Effector CD4-positive, alpha-beta T cell (primary cell): ENCODE results near the gene RALGDS.

Source experiments
- DNase-seq: peaks from one replicate; pipeline ENCODE4 v3.0.0-alpha.2; 2020

RALGDS gene

GRCh38 chr9:133118568-133118967, 2.5 kb downstream of the RALGDS start:
- no peak for DNase-seq

DNA sequence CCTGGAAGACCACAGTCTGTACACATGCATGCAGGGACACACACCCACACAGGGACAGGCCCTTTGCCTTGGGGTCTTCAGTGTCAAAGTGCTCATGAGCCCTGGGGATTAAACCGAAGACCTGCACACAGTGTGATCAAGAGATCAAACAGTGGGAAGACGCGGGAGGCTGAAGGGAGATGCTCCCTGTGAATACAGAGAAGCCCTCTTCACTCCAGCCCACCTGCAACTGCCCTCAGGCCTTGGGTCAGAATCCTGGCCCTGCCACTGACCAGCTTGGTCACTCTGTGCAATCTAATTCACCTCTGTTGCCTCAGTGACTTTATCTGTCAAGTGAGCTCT, 2.9 kb downstream of the RALGDS start:
- no peak for DNase-seq

DNA sequence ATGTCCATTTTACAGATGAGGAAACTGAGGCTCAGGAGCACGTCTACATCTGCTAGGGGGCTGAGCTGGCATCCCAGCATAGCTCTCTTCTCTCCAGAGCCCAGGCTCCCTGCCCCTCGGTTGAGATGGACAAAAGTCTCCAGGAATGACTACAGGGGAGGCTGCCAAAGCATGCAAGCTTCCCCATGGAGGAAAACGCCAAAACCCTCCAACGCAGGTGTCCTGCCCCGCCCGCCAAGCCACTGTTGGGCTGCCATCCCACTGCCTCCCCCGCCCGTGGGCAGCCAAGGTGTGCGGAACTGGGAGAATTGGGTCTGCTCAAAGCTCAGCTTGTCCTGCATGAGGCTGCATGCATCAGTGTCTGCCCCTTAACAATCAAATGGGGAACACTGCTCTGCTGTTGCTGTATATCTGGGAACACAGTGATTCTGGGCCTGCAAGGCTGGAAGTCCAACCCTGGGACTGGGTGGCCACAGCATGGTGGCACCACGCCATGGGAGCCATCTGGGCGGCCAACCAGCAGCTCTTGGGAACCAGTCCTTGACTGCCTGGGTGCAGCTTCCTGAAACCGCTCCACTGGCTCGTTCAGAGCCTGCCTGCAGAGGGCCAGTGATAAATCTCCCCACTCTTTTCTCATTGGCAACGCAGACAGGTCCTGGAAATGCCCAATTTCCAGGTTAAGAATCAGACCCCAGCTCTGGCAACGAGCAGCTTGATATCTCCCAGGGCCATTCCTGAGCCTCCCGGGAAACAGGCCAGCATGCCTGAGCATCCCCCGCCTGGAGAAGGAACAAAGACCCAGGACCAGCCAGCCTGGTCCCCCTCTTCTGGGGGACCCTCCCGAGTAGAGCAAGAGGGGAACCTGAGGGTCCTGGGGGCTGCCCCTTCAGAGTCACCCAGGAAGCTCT, 3.5 kb downstream of the RALGDS start:
- DNase-seq, result no peak

DNA sequence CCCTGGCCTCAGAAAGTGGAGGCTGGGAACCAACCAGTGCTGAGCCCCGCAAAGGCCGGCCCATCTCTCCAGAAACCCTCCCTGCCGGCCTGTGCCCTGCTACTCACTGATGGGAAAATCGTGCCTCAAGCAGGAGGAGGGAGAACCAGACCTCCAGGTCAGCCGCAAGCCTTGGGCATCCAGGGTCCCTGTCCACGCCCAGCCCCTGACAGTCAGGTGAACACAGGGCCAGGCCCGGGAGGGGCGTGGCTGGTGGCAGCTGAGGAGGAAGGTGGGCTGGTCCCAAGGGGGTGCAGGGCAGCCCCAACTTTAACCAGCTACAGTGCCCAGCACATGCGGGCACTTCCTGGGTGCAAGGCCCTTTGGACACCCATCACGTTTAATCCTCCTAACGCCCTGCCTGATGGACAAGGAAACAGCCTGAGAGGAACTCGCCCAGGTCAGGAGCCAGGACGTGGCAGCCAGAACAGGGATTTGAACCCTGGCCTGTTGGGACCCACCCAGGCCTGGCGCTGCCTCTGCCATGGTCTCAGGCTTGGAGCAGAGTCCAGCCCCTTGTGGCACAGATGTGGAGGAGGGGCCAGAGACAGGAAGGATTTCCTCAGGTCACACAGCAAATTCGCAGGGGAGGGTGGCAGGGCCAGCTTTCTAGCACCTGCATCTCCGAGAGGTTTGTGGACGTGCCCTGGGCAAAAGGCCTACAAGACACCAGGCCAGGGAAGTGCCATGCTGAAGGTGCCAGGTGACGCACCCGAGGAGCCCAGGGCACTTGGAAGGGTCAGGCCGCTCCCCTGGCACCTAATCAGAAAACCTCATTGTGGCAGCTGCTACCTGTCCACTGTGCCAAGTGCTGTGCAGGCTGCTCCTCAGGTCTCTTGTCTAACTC, 4.5 kb downstream of the RALGDS start:
- DNase-seq, result no peak

- DNase-seq, result peak; percentile 41
Measured at GRCh38 chr9:133115604-133116345, 5.3 kb downstream of the RALGDS start.

- DNase-seq, result no peak
Measured at GRCh38 chr9:133114886-133115603, 6.0 kb downstream of the RALGDS start.

- no peak for DNase-seq
Measured at GRCh38 chr9:133113949-133114885, 6.8 kb downstream of the RALGDS start.

GRCh38 chr9:133113163-133113948, 7.7 kb downstream of the RALGDS start:
- DNase-seq, result no peak

DNA sequence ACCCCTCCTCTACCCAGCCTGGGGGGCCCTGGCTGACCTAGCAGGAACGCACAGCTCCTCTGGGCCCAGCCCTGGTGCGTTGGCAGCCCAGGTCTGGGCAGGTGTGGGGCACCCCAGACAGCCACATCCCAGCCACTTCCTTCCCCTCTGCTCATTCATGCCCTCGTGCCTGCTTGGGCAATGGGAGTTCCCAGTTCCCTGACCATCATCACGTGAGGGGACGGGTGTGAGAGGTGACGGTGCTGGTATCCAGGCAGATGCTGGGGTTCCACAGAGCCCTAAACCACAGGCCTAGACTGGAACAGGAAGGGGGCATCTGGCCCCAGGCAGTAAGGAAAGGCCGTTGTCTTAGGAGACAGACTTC, 8.4 kb downstream of the RALGDS start:
- peak; percentile 48 for DNase-seq

DNA sequence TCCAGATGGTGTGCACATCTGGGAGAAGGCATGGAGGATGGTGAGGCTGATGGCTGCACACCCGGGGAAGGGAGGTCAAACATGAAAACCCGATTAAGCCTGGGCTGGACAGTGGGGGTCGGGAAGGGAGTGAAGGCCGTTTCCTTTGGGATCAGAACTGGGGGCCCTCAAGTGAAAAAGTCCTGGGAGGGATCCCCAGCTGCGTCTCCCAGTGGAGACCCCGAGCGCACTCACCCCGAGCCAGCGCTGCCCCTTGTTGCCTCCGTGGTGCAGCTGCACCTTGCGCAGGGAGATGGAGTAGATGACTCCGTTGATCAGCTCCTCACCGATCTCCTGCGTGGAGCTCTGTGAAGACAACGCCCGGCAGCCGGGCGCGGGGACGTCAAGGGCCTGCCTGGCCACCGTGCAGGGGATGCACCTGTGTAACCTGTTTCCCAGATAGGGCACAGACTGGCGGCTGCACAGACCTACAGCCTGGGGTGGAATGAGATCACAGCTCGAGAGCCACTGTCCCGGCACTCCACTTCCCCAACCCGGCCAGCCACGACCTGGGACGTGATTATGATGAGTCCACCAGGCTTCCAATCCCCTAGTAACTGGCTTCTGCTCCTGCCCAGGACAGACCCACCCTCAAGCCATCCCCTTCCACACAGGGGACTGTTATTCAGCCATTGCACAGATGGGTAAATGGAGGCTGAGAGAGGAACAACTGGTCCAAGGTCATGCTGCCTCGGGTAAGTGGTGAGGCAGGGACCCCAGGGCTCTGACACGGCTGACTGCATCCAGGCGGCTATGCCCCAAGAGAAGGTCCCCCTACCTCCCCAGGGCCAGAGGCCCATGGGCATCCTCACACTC, 9.0 kb downstream of the RALGDS start:
- DNase-seq, result no peak

GRCh38 chr9:133109931-133110650, 10.9 kb downstream of the RALGDS start:
- no peak for DNase-seq

- DNase-seq, result no peak
Measured at GRCh38 chr9:133108794-133109641, 12.0 kb downstream of the RALGDS start.

- DNase-seq, result no peak
Measured at GRCh38 chr9:133107961-133108793, 12.9 kb downstream of the RALGDS start.

- no peak for DNase-seq
Measured at GRCh38 chr9:133107245-133107722, 13.8 kb downstream of the RALGDS start.

- no peak for DNase-seq
Measured at GRCh38 chr9:133106511-133107244, 14.4 kb downstream of the RALGDS start.

GRCh38 chr9:133105461-133105770, 15.6 kb downstream of the RALGDS start:
- no peak for DNase-seq
